Measurements from ENCODE around the gene RTF2. TPM values are rescaled to one million over a fixed set of nuclear protein-coding genes. Genes with fewer than 3 reads are reported as not detected.

The RTF2 gene
- total and polyA plus RNA-seq, 8 donors: 5.5 to 87.5 (median 54.7) TPM

DNA sequence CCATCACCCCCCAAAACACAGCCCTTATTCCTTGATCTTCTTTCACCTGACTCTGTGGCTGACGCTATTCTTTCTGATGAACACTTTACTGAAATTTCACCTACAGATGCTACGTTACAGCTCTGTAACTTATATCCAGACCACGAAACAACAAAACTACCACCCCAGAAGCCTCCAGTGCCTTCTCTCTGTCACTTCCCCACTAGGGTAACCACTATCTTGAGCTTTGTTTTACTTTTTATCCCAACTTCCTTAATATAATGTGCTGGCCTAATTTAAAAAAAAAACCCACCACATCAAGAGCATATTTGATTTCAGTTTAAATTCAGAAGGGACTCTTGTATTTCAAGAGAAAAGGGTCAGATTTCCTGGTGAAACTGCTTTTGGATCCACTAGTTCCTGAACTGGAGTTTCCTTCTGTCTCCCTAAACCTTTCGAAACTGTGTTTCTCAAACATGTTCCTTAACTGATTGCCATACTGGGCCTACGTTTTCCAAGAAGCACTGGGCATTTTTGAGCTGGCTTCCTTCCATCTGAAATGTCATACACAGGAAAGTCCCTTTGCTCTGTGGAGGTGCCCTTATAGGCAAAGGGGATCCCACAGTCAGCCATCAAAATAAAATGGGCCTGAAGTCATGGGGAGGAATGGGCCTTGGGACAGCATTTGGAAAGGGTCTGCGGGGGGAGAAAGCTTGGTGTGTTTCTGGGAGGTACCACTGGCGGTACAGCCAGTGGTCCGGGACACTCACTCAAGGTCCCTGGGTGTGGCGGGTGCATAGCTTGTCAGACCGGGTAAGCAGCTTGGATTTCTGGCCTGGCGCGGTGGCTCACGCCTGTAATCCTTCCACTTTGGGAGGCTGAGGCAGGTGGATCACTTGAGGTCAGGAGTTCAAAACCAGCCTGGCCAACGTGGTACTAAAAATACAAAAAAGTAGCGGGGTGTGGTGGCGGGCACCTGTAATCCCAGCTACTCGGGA is 25.8 kb upstream of the RTF2 start:
- Histone ChIP-seq H3K36me3 (no peaks in the 10 kb centered on the region), H3K27me3 (peaks cover 0 to 19% (median 0%) of the 10 kb centered on the region in 3 donors), H3K4me3 (no peak overlapping the region), H3K9me3 (no peaks in the 10 kb centered on the region), H3K27ac (peak overlapping the region in 1 of 5 donors; percentile 5), H3K4me1 (peaks cover 0 to 22% (median 7%) of the 10 kb centered on the region in 4 donors)
- TF ChIP-seq EP300 (IDR thresholded peaks at IDR 0.05) (no peak), POLR2A (IDR thresholded peaks at IDR 0.05) (no peak), CTCF (IDR thresholded peaks at IDR 0.05) (no peak), POLR2AphosphoS5 (IDR thresholded peaks at IDR 0.05) (no peak)
- intact Hi-C loops (cut with DNase I; ENCODE audit: low total_unique reads): no loop called here
- no peak for DNase-seq
- WGBS, 5 donors: 84 to 87% (median 84%) methylated on average over 16 to 17 of the region's 17 CpGs

GRCh38 chr20:56443654-56444540 is 24.5 kb upstream of the RTF2 start:
- Histone ChIP-seq H3K4me1 (peaks cover 0 to 22% (median 7%) of the 10 kb centered on the region in 4 donors), H3K4me3 (no peak overlapping the region), H3K27ac (peak overlapping the region in 2 of 5 donors; percentile 26 to 31), H3K27me3 (peaks cover 0 to 19% (median 0%) of the 10 kb centered on the region in 3 donors), H3K9me3 (no peaks in the 10 kb centered on the region), H3K36me3 (no peaks in the 10 kb centered on the region)
- whole genome bisulfite sequencing, 5 donors: 47 to 63% (median 58%) methylated on average over 27 of the region's 27 CpGs
- TF ChIP-seq POLR2AphosphoS5 (IDR thresholded peaks at IDR 0.05): no peak
- no peak for TF ChIP-seq CTCF (IDR thresholded peaks at IDR 0.05)
- TF ChIP-seq POLR2A (IDR thresholded peaks at IDR 0.05): no peak
- TF ChIP-seq EP300 (IDR thresholded peaks at IDR 0.05): no peak
- intact Hi-C loops (cut with DNase I; ENCODE audit: low total_unique reads): no loop called here
- DNase-seq: peak in 1 of 2 donors; percentile 73

- intact Hi-C loops (cut with DNase I; ENCODE audit: low total_unique reads): no loop called here
- Histone ChIP-seq H3K4me3 (no peak overlapping the region), H3K27ac (no peak overlapping the region), H3K9me3 (no peaks in the 10 kb centered on the region), H3K27me3 (peaks cover 0 to 19% (median 0%) of the 10 kb centered on the region in 3 donors), H3K36me3 (no peaks in the 10 kb centered on the region), H3K4me1 (peaks cover 0 to 10% (median 2%) of the 10 kb centered on the region in 4 donors)
- DNase-seq: no peak
- TF ChIP-seq EP300 (IDR thresholded peaks at IDR 0.05) (no peak), CTCF (IDR thresholded peaks at IDR 0.05) (no peak), POLR2AphosphoS5 (IDR thresholded peaks at IDR 0.05) (no peak), POLR2A (IDR thresholded peaks at IDR 0.05) (no peak)
- 80 to 96% (median 90%) methylated on average over 3 of the region's 3 CpGs for WGBS, 5 donors
Observed at GRCh38 chr20:56445130-56445529, 23.3 kb upstream of the RTF2 start.

DNA sequence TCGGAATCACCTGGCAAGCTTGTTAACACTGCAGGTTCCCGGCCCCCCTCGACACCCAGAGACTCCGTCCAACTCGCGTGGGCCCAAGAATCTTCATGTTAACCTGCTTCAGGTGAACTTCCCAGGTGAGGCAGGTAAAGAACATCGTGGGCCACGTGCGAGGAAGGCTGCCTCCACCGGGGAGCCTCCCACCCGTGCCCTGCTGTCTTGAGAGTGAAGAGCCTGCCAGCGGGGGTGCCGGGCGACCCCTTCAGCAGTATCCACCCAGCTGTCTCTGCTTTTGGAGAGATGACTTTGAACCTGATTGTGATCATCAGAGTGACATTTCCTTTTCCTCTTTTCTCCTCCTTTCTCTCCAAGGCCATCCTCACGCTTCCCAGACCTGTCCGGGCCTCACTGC is 22.9 kb upstream of the RTF2 start:
- intact Hi-C loops (cut with DNase I; ENCODE audit: low total_unique reads): no loop called here
- no peak for DNase-seq
- H3K27me3 ChIP-seq: peaks cover 0 to 19% (median 0%) of the 10 kb centered on the region in 3 donors
- H3K9me3 ChIP-seq: no peaks in the 10 kb centered on the region
- TF ChIP-seq CTCF (IDR thresholded peaks at IDR 0.05) (no peak), EP300 (IDR thresholded peaks at IDR 0.05) (no peak), POLR2A (IDR thresholded peaks at IDR 0.05) (no peak), POLR2AphosphoS5 (IDR thresholded peaks at IDR 0.05) (no peak)
- H3K4me3 ChIP-seq: no peak overlapping the region
- 82 to 93% (median 91%) methylated on average over 16 of the region's 16 CpGs for WGBS, 5 donors
- H3K36me3 ChIP-seq: no peaks in the 10 kb centered on the region
- H3K4me1 ChIP-seq: peaks cover 0 to 6% (median under 1%) of the 10 kb centered on the region in 4 donors
- H3K27ac ChIP-seq: no peak overlapping the region
